ENCODE results near the gene SMYD4. TPM values are rescaled to one million over a fixed set of nuclear protein-coding genes. Genes with fewer than 3 reads are reported as not detected.
"Not testable (repeated sequence)": the region's sequence is repeated elsewhere in the genome, so short reads cannot be mapped to it uniquely, and the experiment has no call there.

The SMYD4 gene
- total RNA-seq, 1 donor from 2014 or later = 13.2 TPM

GRCh38 chr17:1755827-1756262 is 73.9 kb downstream of the SMYD4 start:
- no peak for DNase-seq (ENCODE audit: low spot score)

- DNase-seq (ENCODE audit: low spot score) = no peak
These were observed 74.4 kb downstream of the SMYD4 start for GRCh38 chr17:1755252-1755826.

GRCh38 chr17:1754430-1755112 is 75.1 kb downstream of the SMYD4 start:
- no peak for DNase-seq (ENCODE audit: low spot score)

- no peak for DNase-seq (ENCODE audit: low spot score)
These were observed 75.8 kb downstream of the SMYD4 start for GRCh38 chr17:1753767-1754429.

GRCh38 chr17:1752425-1753262 is 77.1 kb downstream of the SMYD4 start:
- DNase-seq (ENCODE audit: low spot score) = no peak

DNA sequence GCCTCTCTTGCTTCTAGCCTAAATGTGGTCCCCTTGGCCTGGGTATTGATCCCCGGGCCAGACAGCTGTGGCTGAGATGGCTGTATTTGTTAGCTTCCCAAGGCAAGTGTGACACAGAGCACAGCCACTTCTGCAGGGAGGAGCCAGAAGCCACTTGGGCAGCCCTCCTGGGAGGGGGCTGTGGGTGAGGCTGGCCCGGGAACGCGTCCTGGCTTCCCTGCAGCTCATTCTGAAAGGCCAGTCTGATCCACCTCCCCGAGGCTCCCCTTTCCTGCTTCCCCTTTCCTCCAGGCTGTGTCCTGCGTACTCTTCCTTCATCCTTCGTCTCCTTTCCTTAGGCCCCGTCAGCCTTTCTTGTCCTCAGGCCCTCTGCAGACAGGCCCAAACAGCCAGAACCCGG is 79.1 kb downstream of the SMYD4 start:
- DNase-seq (ENCODE audit: low spot score) = no peak

DNA sequence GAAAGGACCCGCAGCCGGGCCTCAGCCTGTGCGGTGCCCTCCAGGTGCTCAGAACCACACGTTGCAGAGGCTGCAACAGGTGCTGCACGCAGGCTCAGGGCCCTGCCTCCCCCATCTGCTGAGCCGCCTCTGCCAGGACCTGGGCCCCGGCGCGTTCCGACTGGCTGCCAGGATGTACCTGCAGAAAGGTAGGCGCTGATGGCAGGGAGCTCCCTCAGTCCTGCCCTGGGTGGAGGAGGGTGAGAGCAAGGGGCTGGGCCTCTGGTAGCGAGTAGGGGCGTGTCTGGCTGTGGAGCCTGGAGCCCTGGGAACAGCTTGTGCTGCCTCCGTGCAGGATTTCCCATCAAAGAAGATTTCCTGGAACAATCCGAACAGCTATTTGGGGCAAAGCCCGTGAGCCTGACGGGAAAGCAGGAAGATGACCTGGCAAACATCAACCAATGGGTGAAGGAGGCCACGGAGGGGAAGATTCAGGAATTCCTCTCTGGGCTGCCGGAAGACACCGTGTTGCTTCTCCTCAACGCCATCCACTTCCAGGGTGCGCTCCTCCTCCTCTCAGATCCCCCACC is 82.6 kb downstream of the SMYD4 start:
- no peak for DNase-seq (ENCODE audit: low spot score)

DNA sequence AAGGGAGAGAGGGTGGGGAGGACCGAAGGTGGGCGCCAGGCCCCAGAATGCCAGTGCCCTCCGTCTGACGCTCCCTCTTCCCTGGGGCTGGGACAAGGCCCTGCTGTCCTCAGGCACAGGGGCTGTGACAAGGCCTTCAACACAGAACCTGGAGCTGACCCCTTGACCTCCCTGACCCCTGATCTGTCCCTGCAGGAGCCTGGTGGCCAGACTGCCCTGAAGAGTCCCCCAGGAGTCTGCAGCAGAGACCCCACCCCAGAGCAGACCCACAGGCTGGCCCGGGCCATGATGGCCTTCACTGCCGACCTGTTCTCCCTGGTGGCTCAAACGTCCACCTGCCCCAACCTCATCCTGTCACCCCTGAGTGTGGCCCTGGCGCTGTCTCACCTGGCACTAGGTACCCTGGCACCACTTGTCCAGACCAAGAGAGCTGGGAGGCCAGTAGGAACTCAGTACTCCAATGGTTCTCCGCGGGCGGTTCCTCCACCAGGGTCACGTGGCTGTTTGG is 84.1 kb downstream of the SMYD4 start:
- no peak for DNase-seq (ENCODE audit: low spot score)

DNA sequence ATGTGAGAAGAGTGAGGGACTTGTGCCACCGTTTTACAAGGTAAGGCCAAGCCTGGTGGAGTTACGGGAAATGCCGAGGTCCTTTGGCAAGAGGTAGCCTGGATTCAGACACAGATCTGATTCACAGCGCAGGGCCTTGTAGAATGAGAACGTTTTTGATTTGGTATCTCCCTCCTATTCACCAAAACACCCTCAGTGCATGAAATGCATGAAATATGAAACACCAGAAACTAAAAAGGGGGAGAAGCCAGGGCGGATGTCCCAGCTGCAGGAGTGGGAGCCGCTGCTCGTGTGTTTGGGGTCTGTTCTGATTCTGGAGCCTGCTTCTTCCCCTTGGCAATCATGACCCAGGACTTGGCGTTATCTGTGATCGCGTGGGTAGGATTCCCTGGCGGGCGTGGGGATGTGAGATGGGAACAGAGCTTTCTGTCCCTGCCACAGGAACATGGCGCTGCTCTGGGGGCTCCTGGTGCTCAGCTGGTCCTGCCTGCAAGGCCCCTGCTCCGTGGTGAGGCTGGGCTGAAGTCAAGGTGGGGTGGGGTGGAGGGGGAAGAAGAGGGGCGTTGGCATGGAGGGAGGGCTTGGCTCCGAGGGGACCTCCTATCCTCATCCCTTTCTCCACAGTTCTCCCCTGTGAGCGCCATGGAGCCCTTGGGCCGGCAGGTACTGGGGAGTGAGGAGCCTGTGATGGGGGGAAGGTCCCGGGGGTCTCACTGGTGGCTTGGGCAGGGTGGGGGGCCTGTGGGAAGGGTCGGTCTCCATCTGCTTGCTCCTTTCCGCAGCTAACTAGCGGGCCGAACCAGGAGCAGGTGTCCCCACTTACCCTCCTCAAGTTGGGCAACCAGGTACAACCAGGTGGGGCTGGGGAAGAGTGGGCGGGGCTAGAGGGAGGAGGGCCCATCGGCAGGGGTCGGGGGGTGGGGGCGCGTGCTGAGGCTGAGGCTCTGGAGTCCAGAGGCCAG is 84.9 kb downstream of the SMYD4 start:
- DNase-seq (ENCODE audit: low spot score) = no peak

DNA sequence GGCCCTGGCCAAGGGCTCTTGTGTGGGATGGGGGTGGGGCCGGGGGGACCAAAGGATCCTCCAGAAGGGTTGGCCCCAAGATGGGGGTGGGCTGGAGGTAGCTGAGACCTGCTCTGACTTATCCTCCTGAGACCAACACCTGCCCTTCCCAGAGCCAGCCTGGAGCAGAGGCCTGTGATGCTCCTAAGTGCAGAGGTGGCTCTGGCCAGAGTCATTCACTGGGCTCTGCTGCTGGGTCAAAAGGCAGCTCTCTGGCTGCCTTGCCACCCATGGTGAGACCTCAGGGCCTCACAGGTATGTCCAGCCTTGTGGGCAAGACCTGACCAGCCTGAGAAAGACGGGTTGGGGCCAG is 86.6 kb downstream of the SMYD4 start:
- DNase-seq (ENCODE audit: low spot score) = no peak

DNA sequence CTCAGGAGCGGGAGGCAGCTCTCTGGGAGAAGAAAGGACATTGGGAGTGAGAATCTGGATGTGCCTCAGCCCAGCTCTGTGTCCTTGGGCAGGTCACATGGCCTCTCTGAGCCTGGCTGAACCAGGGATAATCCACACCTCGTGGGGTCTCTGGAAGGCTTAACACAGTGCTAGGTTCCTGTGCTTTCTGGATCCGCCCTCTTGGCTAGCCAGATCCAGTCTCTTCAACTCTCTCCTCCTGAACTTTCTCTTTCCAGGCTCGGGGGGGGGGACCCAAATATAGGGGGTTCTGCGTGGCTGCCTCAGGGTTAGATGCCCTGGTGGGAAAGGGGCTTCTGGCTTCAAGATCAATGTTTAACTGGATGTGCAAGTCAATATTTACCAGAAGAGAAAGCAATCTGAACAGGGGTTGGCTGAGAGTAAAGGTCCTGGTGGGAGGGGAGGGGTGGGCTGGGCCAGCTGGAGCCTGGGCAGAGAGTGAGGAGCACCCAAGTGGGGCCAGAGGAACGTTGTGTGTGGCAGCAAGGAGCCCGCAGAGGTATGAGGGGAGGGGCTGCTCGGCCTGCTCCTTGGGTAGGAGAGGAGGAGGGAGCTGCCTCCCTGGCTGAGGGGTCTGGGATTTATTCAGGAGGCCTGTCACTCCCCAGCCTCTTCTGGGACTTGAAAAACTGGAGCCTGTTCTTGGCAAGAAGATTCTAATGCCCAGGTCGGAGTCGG is 87.2 kb downstream of the SMYD4 start, which contains the start of gene SERPINF2:
Gene SERPINF2, plus strand, starts transcription at position 501 of the 717 bp plus-strand sequence. CDS start 2,125 bp downstream, outside the sequence.
- DNase-seq (ENCODE audit: low spot score) = no peak

- DNase-seq (ENCODE audit: low spot score) = not testable (repeated sequence)
These were observed 87.8 kb downstream of the SMYD4 start for GRCh38 chr17:1741899-1742298.

- no peak for DNase-seq (ENCODE audit: low spot score)
These were observed 92.0 kb downstream of the SMYD4 start for GRCh38 chr17:1737531-1738291.

GRCh38 chr17:1736348-1737281 is 93.1 kb downstream of the SMYD4 start:
- no peak for DNase-seq (ENCODE audit: low spot score)

DNA sequence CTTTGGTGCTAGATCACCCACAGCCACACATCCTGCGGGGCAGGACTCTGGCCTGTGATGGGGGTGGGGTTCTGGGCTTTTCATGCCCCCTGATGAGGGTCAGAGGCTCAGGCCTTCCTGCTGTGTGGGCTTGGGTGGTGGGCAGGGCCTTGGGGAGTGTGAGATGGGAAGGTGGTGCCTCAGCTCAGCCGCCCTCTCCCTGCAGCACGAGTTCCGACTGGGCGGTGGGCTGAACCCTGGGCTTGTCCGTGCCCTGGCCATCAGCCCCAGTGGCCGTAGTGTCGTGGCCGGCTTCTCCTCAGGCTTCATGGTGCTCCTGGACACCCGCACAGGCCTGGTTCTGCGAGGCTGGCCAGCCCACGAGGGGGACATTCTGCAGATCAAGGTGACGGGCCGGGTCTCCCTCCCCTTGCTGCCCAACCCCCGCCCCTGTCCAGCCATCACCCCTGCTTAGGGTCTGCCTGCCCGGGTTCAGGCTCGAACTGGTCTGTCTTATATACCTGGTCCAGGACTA is 93.8 kb downstream of the SMYD4 start:
- no peak for DNase-seq (ENCODE audit: low spot score)

DNA sequence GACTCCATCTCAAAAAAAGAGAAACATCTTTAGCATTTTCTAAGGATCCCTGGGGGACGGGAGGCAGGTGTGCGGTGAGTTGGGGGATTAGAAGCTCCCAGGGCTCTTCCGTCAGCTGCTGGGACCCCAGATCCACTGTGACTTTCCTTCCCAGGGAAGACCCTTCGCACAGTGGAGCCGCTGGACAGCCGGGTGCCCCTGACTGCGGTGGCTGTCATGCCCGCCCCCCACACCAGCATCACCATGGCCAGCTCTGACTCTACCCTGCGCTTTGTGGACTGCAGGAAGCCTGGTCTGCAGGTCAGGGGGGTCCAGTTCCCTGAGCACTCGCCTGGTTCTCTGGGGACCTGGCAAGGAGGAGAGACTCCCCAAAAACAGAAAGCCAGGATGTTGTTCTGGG is 94.3 kb downstream of the SMYD4 start:
- no peak for DNase-seq (ENCODE audit: low spot score)

DNA sequence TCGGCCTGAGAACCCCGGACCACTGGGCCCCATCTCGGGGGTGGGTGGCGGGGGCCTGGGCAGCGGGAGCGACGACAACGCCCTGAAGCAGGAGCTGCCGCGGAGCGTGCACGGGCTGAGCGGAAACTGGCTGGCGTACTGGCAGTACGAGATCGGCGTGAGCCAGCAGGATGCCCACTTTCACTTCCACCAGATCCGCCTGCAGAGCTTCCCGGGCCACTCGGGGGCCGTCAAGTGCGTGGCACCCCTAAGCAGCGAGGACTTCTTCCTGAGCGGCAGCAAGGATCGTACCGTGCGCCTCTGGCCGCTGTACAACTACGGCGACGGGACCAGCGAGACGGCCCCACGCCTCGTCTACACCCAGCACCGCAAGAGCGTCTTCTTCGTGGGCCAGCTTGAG is 95.9 kb downstream of the SMYD4 start:
- no peak for DNase-seq (ENCODE audit: low spot score)

Measured in mucosa of gallbladder (tissue), 1 donor.